ENCODE data around the gene SND1.

Gene SND1

GRCh38 chr7:127651556-127652332 lies at the start of gene SND1:
Gene SND1, plus strand, starts transcription at chr7:127652194. Its CDS starts 180 bp downstream, at chr7:127652374.
- H3K27ac Mint-ChIP-seq = peak within 1 kb of the TSS; percentile 96 to 98
- H3K4me1 Mint-ChIP-seq = peaks cover 32% of the 10 kb centered on the region
- peak; percentile 98 to 99 for DNase-seq
- H3K27me3 Mint-ChIP-seq = no peaks in the 10 kb centered on the region
- peak; percentile 95 for ATAC-seq
- H3K9me3 Mint-ChIP-seq = no peaks in the 10 kb centered on the region
- H3K4me3 Mint-ChIP-seq = peak within 1 kb of the TSS; percentile 97 to 100

GRCh38 chr7:127608446-127608845 lies 43.5 kb upstream of the SND1 start:
- no peaks in the 10 kb centered on the region for H3K9me3 Mint-ChIP-seq
- H3K27ac Mint-ChIP-seq = no peak overlapping the region
- peaks cover 6% of the 10 kb centered on the region for H3K27me3 Mint-ChIP-seq
- ATAC-seq = no peak
- H3K4me1 Mint-ChIP-seq = no peaks in the 10 kb centered on the region
- no peak for DNase-seq
- H3K4me3 Mint-ChIP-seq = no peak overlapping the region

- no peak overlapping the region for H3K4me3 Mint-ChIP-seq
These were observed 42.7 kb upstream of the SND1 start for GRCh38 chr7:127609297-127609696.

GRCh38 chr7:127612263-127612662 lies 39.7 kb upstream of the SND1 start:
- Mint-ChIP-seq H3K27me3 (peaks cover 31% of the 10 kb centered on the region), H3K4me3 (no peak overlapping the region), H3K9me3 (no peaks in the 10 kb centered on the region), H3K4me1 (no peaks in the 10 kb centered on the region), H3K27ac (peak overlapping the region in 1 of 2 donors; percentile 3)
- DNase-seq = no peak
- no peak for ATAC-seq

More at GRCh38 chr7:127609297-127609696, 42.7 kb upstream of the SND1 start:
- Mint-ChIP-seq H3K9me3 (no peaks in the 10 kb centered on the region), H3K4me1 (no peaks in the 10 kb centered on the region), H3K27me3 (peaks cover 12% of the 10 kb centered on the region), H3K27ac (no peak overlapping the region)
- ATAC-seq (no peak), DNase-seq (no peak)

GRCh38 chr7:127616724-127617123 lies 35.3 kb upstream of the SND1 start:
- peaks cover 76% of the 10 kb centered on the region for H3K27me3 Mint-ChIP-seq
- H3K9me3 Mint-ChIP-seq = no peaks in the 10 kb centered on the region
- H3K27ac Mint-ChIP-seq = no peak overlapping the region
- H3K4me3 Mint-ChIP-seq = no peak overlapping the region
- no peak for DNase-seq
- peaks cover 17% of the 10 kb centered on the region for H3K4me1 Mint-ChIP-seq
- no peak for ATAC-seq

- Mint-ChIP-seq H3K27ac (no peak within 1 kb of the TSS), H3K27me3 (peaks cover 87% of the 10 kb centered on the region), H3K4me3 (no peak within 1 kb of the TSS), H3K4me1 (peaks cover 17% of the 10 kb centered on the region), H3K9me3 (no peaks in the 10 kb centered on the region)
- no peak for ATAC-seq
- no peak for DNase-seq
These were observed 34.0 kb upstream of the SND1 start, which contains the start of gene PAX4 for GRCh38 chr7:127618042-127618441. Gene PAX4, minus strand, starts transcription at chr7:127618142. Its CDS starts 2,214 bp downstream, at chr7:127615928.

GRCh38 chr7:127618775-127619174 lies 33.2 kb upstream of the SND1 start:
- peaks cover 83% of the 10 kb centered on the region for H3K27me3 Mint-ChIP-seq
- DNase-seq = no peak
- H3K9me3 Mint-ChIP-seq = no peaks in the 10 kb centered on the region
- no peak for ATAC-seq
- no peak overlapping the region for H3K4me3 Mint-ChIP-seq
- no peak overlapping the region for H3K27ac Mint-ChIP-seq
- H3K4me1 Mint-ChIP-seq = peaks cover 17% of the 10 kb centered on the region

GRCh38 chr7:127619681-127620405 lies 32.2 kb upstream of the SND1 start:
- no peak for DNase-seq

GRCh38 chr7:127620406-127621233 lies 31.4 kb upstream of the SND1 start:
- Mint-ChIP-seq H3K4me1 (peaks cover 17% of the 10 kb centered on the region), H3K27ac (no peak overlapping the region), H3K9me3 (no peaks in the 10 kb centered on the region), H3K27me3 (peaks cover 86% of the 10 kb centered on the region), H3K4me3 (peak overlapping the region; percentile 33 to 72)
- DNase-seq (no peak), ATAC-seq (peak; percentile 48)

More at GRCh38 chr7:127619681-127620405, 32.2 kb upstream of the SND1 start:
- no peaks in the 10 kb centered on the region for H3K9me3 Mint-ChIP-seq
- H3K27me3 Mint-ChIP-seq = peaks cover 88% of the 10 kb centered on the region
- H3K4me1 Mint-ChIP-seq = peaks cover 17% of the 10 kb centered on the region
- no peak overlapping the region for H3K27ac Mint-ChIP-seq
- ATAC-seq = peak; percentile 27
- H3K4me3 Mint-ChIP-seq = no peak overlapping the region

- H3K4me3 Mint-ChIP-seq = no peak overlapping the region
- ATAC-seq (no peak), DNase-seq (no peak)
- H3K27me3 Mint-ChIP-seq = peaks cover 38% of the 10 kb centered on the region
- H3K9me3 Mint-ChIP-seq = no peaks in the 10 kb centered on the region
- peaks cover 12% of the 10 kb centered on the region for H3K4me1 Mint-ChIP-seq
- no peak overlapping the region for H3K27ac Mint-ChIP-seq
These were observed 26.7 kb upstream of the SND1 start for GRCh38 chr7:127625331-127625730.

GRCh38 chr7:127628445-127628844 lies 23.5 kb upstream of the SND1 start:
- DNase-seq (no peak), ATAC-seq (no peak)
- Mint-ChIP-seq H3K4me1 (no peaks in the 10 kb centered on the region), H3K9me3 (no peaks in the 10 kb centered on the region), H3K27me3 (peaks cover 20% of the 10 kb centered on the region), H3K4me3 (no peak overlapping the region), H3K27ac (no peak overlapping the region)

GRCh38 chr7:127629268-127629854 lies 22.6 kb upstream of the SND1 start:
- Mint-ChIP-seq H3K4me3 (peak overlapping the region in 1 of 2 donors; percentile 48), H3K4me1 (no peaks in the 10 kb centered on the region), H3K27ac (peak overlapping the region in 1 of 2 donors; percentile 67), H3K27me3 (peaks cover 17% of the 10 kb centered on the region), H3K9me3 (no peaks in the 10 kb centered on the region)
- peak; percentile 45 to 46 for DNase-seq
- peak; percentile 86 for ATAC-seq

GRCh38 chr7:127632276-127632910 lies 19.6 kb upstream of the SND1 start:
- Mint-ChIP-seq H3K9me3 (no peaks in the 10 kb centered on the region), H3K27ac (no peak overlapping the region), H3K4me1 (peaks cover 7% of the 10 kb centered on the region), H3K27me3 (peaks cover 25% of the 10 kb centered on the region), H3K4me3 (no peak overlapping the region)
- no peak for DNase-seq
- ATAC-seq = no peak

- H3K9me3 Mint-ChIP-seq = no peaks in the 10 kb centered on the region
- ATAC-seq (no peak), DNase-seq (no peak)
- H3K27ac Mint-ChIP-seq = no peak overlapping the region
- peaks cover 25% of the 10 kb centered on the region for H3K27me3 Mint-ChIP-seq
- H3K4me1 Mint-ChIP-seq = peaks cover 7% of the 10 kb centered on the region
- no peak overlapping the region for H3K4me3 Mint-ChIP-seq
These were observed 16.2 kb upstream of the SND1 start for GRCh38 chr7:127635659-127636285.
